Measurements from ENCODE around the gene KAZN.

DNA sequence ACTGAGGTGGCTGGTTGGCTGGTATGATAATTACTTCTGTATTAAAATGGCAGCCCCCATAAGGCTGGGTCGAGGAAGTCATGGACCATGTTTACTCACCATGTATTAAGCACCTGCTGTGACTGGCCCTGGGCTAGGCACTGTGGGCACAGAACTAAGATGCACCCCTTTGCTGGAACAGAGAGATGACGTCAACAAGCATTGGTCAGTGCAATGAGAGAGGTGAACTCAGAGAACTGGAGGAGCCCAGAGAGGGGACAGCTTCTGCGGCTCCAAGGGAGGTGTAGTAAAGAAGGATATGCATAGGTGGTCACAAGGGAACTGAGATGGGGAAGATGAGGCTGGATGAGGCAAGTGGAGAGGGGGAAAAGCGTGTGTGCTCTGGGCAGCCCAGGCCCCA is 88.7 kb downstream of the KAZN start:
- TF ChIP-seq, protein P1, sequence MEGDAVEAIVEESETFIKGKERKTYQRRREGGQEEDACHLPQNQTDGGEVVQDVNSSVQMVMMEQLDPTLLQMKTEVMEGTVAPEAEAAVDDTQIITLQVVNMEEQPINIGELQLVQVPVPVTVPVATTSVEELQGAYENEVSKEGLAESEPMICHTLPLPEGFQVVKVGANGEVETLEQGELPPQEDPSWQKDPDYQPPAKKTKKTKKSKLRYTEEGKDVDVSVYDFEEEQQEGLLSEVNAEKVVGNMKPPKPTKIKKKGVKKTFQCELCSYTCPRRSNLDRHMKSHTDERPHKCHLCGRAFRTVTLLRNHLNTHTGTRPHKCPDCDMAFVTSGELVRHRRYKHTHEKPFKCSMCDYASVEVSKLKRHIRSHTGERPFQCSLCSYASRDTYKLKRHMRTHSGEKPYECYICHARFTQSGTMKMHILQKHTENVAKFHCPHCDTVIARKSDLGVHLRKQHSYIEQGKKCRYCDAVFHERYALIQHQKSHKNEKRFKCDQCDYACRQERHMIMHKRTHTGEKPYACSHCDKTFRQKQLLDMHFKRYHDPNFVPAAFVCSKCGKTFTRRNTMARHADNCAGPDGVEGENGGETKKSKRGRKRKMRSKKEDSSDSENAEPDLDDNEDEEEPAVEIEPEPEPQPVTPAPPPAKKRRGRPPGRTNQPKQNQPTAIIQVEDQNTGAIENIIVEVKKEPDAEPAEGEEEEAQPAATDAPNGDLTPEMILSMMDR (IDR thresholded peaks at IDR 0.05): no peak
- no peak for TF ChIP-seq POLR2A (IDR thresholded peaks at IDR 0.05)
